AG04450 (cell line): ENCODE data around the gene ZNG1A. TPM values are rescaled to one million over a fixed set of nuclear protein-coding genes. Genes with fewer than 3 reads are reported as not detected.
"Not testable (repeated sequence)": the region's sequence is repeated elsewhere in the genome, so short reads cannot be mapped to it uniquely, and the experiment has no call there.

ENCODE experiments used
- CTCF ChIA-PET: fragments of 300-600, 350-600 bp; formaldehyde crosslinking; extraction: SDS; loops from one replicate; lab custom pipeline; 2022; ENCODE audit warnings: antibody characterized with exemption, inconsistent platforms; lab: Charles Lee
- POLR2A ChIA-PET: fragments of 350-600 bp; formaldehyde crosslinking; extraction: SDS; loops from one replicate; lab custom pipeline; 2021; ENCODE audit warnings: antibody characterized with exemption, inconsistent platforms; lab: Yijun Ruan, JAX
- DNase-seq: peaks from one replicate; pipeline ENCODE4 v3.0.0-alpha.2; 2011; ENCODE audit warnings: low read depth, low spot score
- H3K27ac ChIP-seq: one replicate; pipeline ENCODE4 v1.5.1; 2012; ENCODE audit warnings: low read depth, low read length, control low read depth
- H3K27me3 ChIP-seq: one replicate; pipeline ENCODE4 v1.6.0; 2012; ENCODE audit warnings: low read length; ENCODE audit not compliant: control insufficient read depth, insufficient read depth
- H3K4me3 ChIP-seq: 2 replicates; pipeline ENCODE4 v1.5.1; 2011; ENCODE audit warnings: mild to moderate bottlenecking, low read depth, low read length, control low read depth
- H3K9me3 ChIP-seq: 2 replicates; pipeline ENCODE4 v1.5.1; 2012; ENCODE audit warnings: low read length; ENCODE audit not compliant: control insufficient read depth, insufficient read depth
- polyA plus RNA-seq: library from polyadenylated mRNA; depleted of rRNA; stranded (reverse); fragments of >200 nt; gene quantifications from 2 replicates; pipeline ENCODE4 v1.2.3, GENCODE V29; 2011
- TF ChIP-seq, protein P1 (sequence below): IDR thresholded peaks from 2 replicates; pipeline ENCODE4 v1.5.1; 2011; ENCODE audit warnings: low read depth, low read length, control low read depth, inconsistent platforms

The ZNG1A gene
- polyA plus RNA-seq, 1 experiment, result 30.5 TPM

DNA sequence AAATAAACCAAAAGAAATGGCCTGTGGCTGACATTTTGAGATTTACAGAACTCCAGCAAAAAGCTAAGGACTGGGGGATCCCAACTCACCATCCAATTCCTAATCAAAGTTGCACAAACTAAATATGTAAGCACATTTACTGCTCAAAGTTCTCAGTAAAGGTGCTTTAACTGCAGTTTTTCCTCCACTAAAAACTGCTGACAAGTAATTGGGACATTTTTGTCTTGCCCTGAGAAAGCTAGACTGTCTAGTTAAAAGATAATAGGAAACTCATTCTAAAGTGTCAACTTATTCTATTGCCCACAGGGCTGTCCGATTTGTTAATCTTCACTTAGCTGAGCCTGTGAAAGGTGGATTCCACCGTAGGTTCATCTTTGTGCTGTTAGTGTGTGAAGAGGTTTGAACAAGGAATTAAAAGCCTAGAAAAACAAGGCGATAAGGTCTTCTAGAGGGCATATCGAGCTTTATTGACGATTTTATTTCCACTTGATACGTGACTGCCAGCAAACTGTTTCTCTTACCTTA lies 36.8 kb upstream of the ZNG1A start:
- ChIA-PET CTCF (no interaction called here), POLR2A (no interaction called here)

DNA sequence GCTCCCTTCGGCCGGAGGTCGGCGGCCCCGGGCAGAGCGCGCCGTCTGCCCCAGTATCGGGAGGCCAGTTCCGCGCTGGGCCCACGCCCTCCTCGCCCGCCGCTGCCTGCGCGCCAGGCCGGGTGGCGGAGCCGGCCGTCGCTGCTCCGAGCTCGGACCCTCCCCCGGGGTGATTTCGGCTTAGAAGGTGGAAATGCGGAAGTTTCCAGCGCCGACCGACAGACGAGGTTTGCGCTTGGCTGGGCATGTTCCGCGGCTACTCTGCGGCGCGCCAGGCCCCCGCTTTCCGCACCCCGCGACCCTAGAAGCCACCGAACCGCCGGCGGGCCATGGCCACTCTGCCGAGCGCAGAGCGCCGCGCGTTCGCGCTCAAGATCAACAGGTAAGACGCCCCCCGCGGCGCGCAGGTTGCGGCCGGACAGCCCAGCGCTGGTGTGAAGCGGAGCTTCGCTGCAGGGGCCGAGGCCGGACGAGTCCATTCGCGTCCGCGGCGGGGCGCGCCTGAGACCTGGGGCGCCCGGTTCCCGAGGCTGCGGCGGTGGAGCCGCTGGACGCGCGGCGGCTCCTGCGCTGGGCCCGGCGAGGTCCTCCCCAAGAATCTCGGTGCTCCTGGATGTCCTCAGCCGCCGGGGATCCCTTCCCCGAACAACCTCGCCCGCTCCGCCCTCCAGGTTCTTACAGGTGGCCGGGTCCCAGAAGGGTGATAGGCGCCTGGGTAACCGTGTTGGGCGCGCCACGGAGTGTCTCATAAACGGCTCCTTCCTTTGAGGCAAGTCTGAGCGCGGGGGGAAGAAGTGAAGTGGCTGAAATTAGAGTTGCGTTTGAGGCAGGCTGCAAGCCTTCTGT lies 36.0 kb upstream of the ZNG1A start, which contains the start of gene DOCK8:
DOCK8 (plus strand) TSS at position 218 of the 846 bp plus-strand sequence; CDS start at position 330, 112 bp downstream.
- POLR2A ChIA-PET, result no interaction called here

More for the DNA sequence above, 36.8 kb upstream of the ZNG1A start:
- Histone ChIP-seq H3K27me3 (peaks cover 19% of the 10 kb centered on the region), H3K27ac (no peak overlapping the region), H3K4me3 (no peak overlapping the region), H3K9me3 (no peaks in the 10 kb centered on the region)
- DNase-seq, result no peak
- TF ChIP-seq, protein P1, sequence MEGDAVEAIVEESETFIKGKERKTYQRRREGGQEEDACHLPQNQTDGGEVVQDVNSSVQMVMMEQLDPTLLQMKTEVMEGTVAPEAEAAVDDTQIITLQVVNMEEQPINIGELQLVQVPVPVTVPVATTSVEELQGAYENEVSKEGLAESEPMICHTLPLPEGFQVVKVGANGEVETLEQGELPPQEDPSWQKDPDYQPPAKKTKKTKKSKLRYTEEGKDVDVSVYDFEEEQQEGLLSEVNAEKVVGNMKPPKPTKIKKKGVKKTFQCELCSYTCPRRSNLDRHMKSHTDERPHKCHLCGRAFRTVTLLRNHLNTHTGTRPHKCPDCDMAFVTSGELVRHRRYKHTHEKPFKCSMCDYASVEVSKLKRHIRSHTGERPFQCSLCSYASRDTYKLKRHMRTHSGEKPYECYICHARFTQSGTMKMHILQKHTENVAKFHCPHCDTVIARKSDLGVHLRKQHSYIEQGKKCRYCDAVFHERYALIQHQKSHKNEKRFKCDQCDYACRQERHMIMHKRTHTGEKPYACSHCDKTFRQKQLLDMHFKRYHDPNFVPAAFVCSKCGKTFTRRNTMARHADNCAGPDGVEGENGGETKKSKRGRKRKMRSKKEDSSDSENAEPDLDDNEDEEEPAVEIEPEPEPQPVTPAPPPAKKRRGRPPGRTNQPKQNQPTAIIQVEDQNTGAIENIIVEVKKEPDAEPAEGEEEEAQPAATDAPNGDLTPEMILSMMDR, result no peak

DNA sequence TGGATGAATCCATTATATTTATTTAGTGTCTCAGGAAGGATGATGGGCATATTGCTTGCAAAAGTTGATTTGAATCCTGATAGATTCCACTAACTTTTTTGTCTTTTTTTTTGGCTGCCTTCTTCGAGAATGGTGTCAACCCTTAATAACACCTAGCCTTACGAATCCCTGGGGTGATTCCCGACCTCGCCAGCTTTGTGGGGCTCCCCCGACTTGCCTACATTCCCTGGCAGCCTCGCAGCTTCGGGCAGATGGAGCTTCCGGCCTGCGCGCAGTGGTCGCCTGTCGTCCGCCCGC lies 35.4 kb upstream of the ZNG1A start:
- ChIA-PET CTCF (no interaction called here), POLR2A (no interaction called here)
- Histone ChIP-seq H3K27me3 (peaks cover 19% of the 10 kb centered on the region), H3K4me3 (peak overlapping the region; percentile 43; the same call in 1 of the 2 replicates), H3K9me3 (no peaks in the 10 kb centered on the region), H3K27ac (no peak overlapping the region)
- no peak for DNase-seq
- TF ChIP-seq, protein P1, result no peak

More for the DNA sequence above, 36.0 kb upstream of the ZNG1A start, which contains the start of gene DOCK8:
- DNase-seq, result no peak
- CTCF ChIA-PET, result no interaction called here
- TF ChIP-seq, protein P1, result no peak
- Histone ChIP-seq H3K9me3 (no peaks in the 10 kb centered on the region), H3K27ac (no peak within 1 kb of the TSS), H3K27me3 (peaks cover 19% of the 10 kb centered on the region), H3K4me3 (peak within 1 kb of the TSS; percentile 43)

DNA sequence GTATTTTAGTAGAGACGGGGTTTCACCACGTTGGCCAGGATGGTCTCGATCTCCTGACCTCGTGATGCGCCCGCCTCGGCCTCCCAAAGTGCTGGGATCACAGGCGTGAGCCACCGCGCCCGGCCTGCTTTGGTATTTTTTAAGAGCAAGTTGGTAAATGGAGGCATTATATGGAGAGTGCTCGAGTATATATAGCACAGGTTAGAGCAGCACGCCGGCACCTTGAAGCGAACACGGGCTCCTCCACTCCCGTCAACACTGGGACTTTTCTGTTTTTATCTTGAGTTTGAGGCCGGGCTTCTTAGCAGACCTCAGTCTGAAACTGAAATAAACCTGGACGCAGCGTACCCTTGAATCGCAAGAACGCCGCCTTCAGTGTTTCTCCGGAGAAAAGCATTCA lies 35.0 kb upstream of the ZNG1A start:
- H3K4me3 ChIP-seq, CTCF ChIA-PET, POLR2A ChIA-PET, DNase-seq, H3K27ac ChIP-seq, H3K9me3 ChIP-seq: not testable (repeated sequence)
- H3K27me3 ChIP-seq, result peaks cover 19% of the 10 kb centered on the region

DNA sequence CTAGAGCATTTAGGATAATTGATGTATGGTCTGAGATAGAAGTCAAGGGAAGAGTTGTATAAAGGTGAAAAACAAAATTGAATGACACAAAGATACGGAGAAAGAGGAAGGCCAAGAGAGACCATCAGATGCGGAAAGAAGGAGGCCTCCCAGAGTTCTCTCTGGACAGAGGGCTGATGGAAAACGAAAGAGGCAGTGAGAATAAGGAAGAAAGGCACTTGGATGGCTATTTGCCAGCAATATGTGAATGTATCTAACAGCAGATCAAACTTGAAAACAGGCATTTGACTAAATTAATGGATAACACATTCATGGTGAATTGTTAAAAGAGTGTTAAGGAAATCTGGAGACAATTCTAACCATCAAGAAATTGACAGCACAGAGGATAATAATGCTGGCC lies 33.4 kb upstream of the ZNG1A start:
- Histone ChIP-seq H3K27me3 (peaks cover 19% of the 10 kb centered on the region), H3K27ac (no peak overlapping the region), H3K4me3 (no peak overlapping the region), H3K9me3 (no peaks in the 10 kb centered on the region)
- no peak for DNase-seq
- POLR2A ChIA-PET, result no interaction called here
- CTCF ChIA-PET, result no interaction called here
- TF ChIP-seq, protein P1, result no peak
